WTC11 (cell line): Measurements from ENCODE around the gene NAP1L5.

ENCODE experiments used
- CREM ChIP-seq: sonication (generic); formaldehyde crosslinking; IDR thresholded peaks from 2 replicates; pipeline ENCODE4 v1.8.1; 2022; ENCODE audit warnings: mild to moderate bottlenecking, missing genetic modification reagents, moderate library complexity
- CTCF ChIP-seq: fragments of 200-600 bp; IDR thresholded peaks from 2 replicates; pipeline ENCODE4 v1.8.0; 2022; ENCODE audit warnings: antibody characterized with exemption
- E2F5 ChIP-seq: sonication (generic); formaldehyde crosslinking; IDR thresholded peaks from 2 replicates; pipeline ENCODE4 v1.8.1; 2022; ENCODE audit warnings: mild to moderate bottlenecking, moderate library complexity, missing genetic modification reagents
- ETV6 ChIP-seq: sonication (generic); formaldehyde crosslinking; IDR thresholded peaks from 2 replicates; pipeline ENCODE4 v1.8.1; 2022; ENCODE audit warnings: mild to moderate bottlenecking, missing genetic modification reagents
- GTF2I ChIP-seq: fragments of 250-450 bp; sonication (Bioruptor Pico); conservative IDR thresholded peaks from 2 replicates; pipeline ENCODE4 v1.4.0; 2021; ENCODE audit warnings: mild to moderate bottlenecking
- IRF2 ChIP-seq: sonication (generic); formaldehyde crosslinking; IDR thresholded peaks from 2 replicates; pipeline ENCODE4 v1.8.0; 2022; ENCODE audit warnings: low read depth, missing genetic modification reagents, borderline replicate concordance
- ZBTB43 ChIP-seq: sonication (generic); formaldehyde crosslinking; IDR thresholded peaks from 2 replicates; pipeline ENCODE4 v1.8.1; 2023; ENCODE audit warnings: mild to moderate bottlenecking, missing genetic modification reagents
- ZNF232 ChIP-seq: sonication (generic); formaldehyde crosslinking; IDR thresholded peaks from 2 replicates; pipeline ENCODE4 v1.8.0; 2022; ENCODE audit warnings: mild to moderate bottlenecking, missing genetic modification reagents

GRCh38 chr4:88661739-88662138 is 35.9 kb downstream of the NAP1L5 start:
- TF ChIP-seq CTCF, result no peak
- no peak for TF ChIP-seq CREM (CRISPR knock-in tag)
- no peak for TF ChIP-seq ZNF232 (CRISPR knock-in tag)
- TF ChIP-seq ZBTB43 (CRISPR knock-in tag), result no peak
- TF ChIP-seq IRF2, result no peak
- no peak for TF ChIP-seq GTF2I (CRISPR knock-in tag)
- no peak for TF ChIP-seq E2F5
- TF ChIP-seq ETV6, result no peak
